ENCODE results near the gene PARS2. TPM values are rescaled to one million over a fixed set of nuclear protein-coding genes. Genes with fewer than 3 reads are reported as not detected.

PARS2 gene
- total RNA-seq, 1 experiment from 2014 or later: 3.5 TPM

DNA sequence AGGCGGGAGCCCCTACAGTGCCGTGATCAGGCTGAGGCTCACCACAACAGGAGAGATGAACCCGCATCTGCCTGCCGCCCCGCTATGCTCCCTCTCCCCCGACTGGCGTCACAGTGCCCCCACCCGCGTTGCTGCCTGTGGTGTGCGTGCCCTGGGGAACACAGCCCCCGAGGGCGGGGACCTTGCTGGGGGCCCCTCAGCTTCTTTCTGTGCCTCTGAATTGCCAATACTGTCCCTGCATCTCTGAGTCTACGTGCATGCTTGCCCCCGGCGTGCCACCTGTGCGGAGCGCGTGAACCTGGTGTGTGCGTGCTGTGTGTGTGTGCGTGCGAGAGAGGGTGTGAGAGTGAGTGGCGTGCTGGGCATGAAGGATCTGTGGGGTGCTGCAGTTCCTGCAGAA lies 10.3 kb downstream of the PARS2 start:
- H3K36me3 ChIP-seq (ENCODE audit: low read depth, low read length): no peaks in the 10 kb centered on the region
- TF ChIP-seq EZH2 (IDR thresholded peaks at IDR 0.05; ENCODE audit: low read length, unreplicated experiment) (no peak), EZH2phosphoT487 (IDR thresholded peaks at IDR 0.05; ENCODE audit: borderline replicate concordance, low read length) (no peak)
- TF ChIP-seq, protein P1, sequence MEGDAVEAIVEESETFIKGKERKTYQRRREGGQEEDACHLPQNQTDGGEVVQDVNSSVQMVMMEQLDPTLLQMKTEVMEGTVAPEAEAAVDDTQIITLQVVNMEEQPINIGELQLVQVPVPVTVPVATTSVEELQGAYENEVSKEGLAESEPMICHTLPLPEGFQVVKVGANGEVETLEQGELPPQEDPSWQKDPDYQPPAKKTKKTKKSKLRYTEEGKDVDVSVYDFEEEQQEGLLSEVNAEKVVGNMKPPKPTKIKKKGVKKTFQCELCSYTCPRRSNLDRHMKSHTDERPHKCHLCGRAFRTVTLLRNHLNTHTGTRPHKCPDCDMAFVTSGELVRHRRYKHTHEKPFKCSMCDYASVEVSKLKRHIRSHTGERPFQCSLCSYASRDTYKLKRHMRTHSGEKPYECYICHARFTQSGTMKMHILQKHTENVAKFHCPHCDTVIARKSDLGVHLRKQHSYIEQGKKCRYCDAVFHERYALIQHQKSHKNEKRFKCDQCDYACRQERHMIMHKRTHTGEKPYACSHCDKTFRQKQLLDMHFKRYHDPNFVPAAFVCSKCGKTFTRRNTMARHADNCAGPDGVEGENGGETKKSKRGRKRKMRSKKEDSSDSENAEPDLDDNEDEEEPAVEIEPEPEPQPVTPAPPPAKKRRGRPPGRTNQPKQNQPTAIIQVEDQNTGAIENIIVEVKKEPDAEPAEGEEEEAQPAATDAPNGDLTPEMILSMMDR (conservative IDR thresholded peaks at IDR 0.05; ENCODE audit: low read depth, low read length): no peak

GRCh38 chr1:54751426-54751825 lies 12.9 kb downstream of the PARS2 start:
- H3K9me2 ChIP-seq (replicated peaks; ENCODE audit: low read length): no peaks in the 10 kb centered on the region
- H3K4me2 ChIP-seq (ENCODE audit: low read length): no peak overlapping the region
- H3K79me2 ChIP-seq (ENCODE audit: low read length): no peaks in the 10 kb centered on the region
- H3K9ac ChIP-seq (ENCODE audit: low read length): no peak overlapping the region
- intact Hi-C loops (cut with micrococcal nuclease): no loop called here
- POLR2A ChIA-PET (ENCODE audit: unreplicated experiment): no interaction called here
- no peak overlapping the region for H3K27ac ChIP-seq (ENCODE audit: low read length)
- no peak overlapping the region for H3K4me3 ChIP-seq (ENCODE audit: low read length)
- no peak for DNase-seq
- TF ChIP-seq, protein P1 (conservative IDR thresholded peaks at IDR 0.05; ENCODE audit: low read depth, low read length): no peak
- TF ChIP-seq EZH2phosphoT487 (IDR thresholded peaks at IDR 0.05; ENCODE audit: borderline replicate concordance, low read length): no peak
- TF ChIP-seq EZH2 (IDR thresholded peaks at IDR 0.05; ENCODE audit: low read length, unreplicated experiment): no peak
- no peaks in the 10 kb centered on the region for H3K9me3 ChIP-seq (ENCODE audit: low read length)
- no peak overlapping the region for H2AFZ ChIP-seq (ENCODE audit: low read length)
- CTCF ChIA-PET: no interaction called here
- no peaks in the 10 kb centered on the region for H4K20me1 ChIP-seq (ENCODE audit: low read length)
- H3F3A ChIP-seq (ENCODE audit: low read length, unreplicated experiment): no peaks in the 10 kb centered on the region
- H3K27me3 ChIP-seq (ENCODE audit: low read length): no peaks in the 10 kb centered on the region
- H3K36me3 ChIP-seq (ENCODE audit: low read depth, low read length): no peaks in the 10 kb centered on the region
- H3K4me1 ChIP-seq (ENCODE audit: insufficient read depth, low read length): no peaks in the 10 kb centered on the region
- no TSS peak for BruUV-seq (replicated peaks)
- ATAC-seq: no peak

More for the DNA sequence above, 10.3 kb downstream of the PARS2 start:
- ATAC-seq: no peak
- Histone ChIP-seq H3K9me3 (ENCODE audit: low read length) (no peaks in the 10 kb centered on the region), H3K27ac (ENCODE audit: low read length) (no peak overlapping the region), H2AFZ (ENCODE audit: low read length) (no peak overlapping the region), H4K20me1 (ENCODE audit: low read length) (no peaks in the 10 kb centered on the region), H3K27me3 (ENCODE audit: low read length) (no peaks in the 10 kb centered on the region), H3K9ac (ENCODE audit: low read length) (no peak overlapping the region), H3F3A (ENCODE audit: low read length, unreplicated experiment) (no peaks in the 10 kb centered on the region), H3K4me2 (ENCODE audit: low read length) (no peak overlapping the region), H3K4me1 (ENCODE audit: insufficient read depth, low read length) (no peaks in the 10 kb centered on the region), H3K9me2 (replicated peaks; ENCODE audit: low read length) (no peaks in the 10 kb centered on the region), H3K79me2 (ENCODE audit: low read length) (no peaks in the 10 kb centered on the region), H3K4me3 (ENCODE audit: low read length) (no peak overlapping the region)
- CTCF ChIA-PET: no interaction called here
- intact Hi-C loops (cut with micrococcal nuclease): no loop called here
- POLR2A ChIA-PET (ENCODE audit: unreplicated experiment): no interaction called here
- BruUV-seq (replicated peaks): no TSS peak
- DNase-seq: no peak

- no peaks in the 10 kb centered on the region for H3K9me3 ChIP-seq (ENCODE audit: low read length)
- TF ChIP-seq EZH2 (IDR thresholded peaks at IDR 0.05; ENCODE audit: low read length, unreplicated experiment): no peak
- TF ChIP-seq, protein P1 (conservative IDR thresholded peaks at IDR 0.05; ENCODE audit: low read depth, low read length): no peak
- TF ChIP-seq EZH2phosphoT487 (IDR thresholded peaks at IDR 0.05; ENCODE audit: borderline replicate concordance, low read length): no peak
- no peaks in the 10 kb centered on the region for H4K20me1 ChIP-seq (ENCODE audit: low read length)
- no peaks in the 10 kb centered on the region for H3K27me3 ChIP-seq (ENCODE audit: low read length)
- no peak overlapping the region for H3K27ac ChIP-seq (ENCODE audit: low read length)
- no peak overlapping the region for H2AFZ ChIP-seq (ENCODE audit: low read length)
- ATAC-seq (no peak), DNase-seq (no peak)
- H3K4me1 ChIP-seq (ENCODE audit: insufficient read depth, low read length): no peaks in the 10 kb centered on the region
- no peaks in the 10 kb centered on the region for H3K79me2 ChIP-seq (ENCODE audit: low read length)
- H3K9ac ChIP-seq (ENCODE audit: low read length): no peak overlapping the region
- H3K36me3 ChIP-seq (ENCODE audit: low read depth, low read length): no peaks in the 10 kb centered on the region
- no peak overlapping the region for H3K4me3 ChIP-seq (ENCODE audit: low read length)
- no peaks in the 10 kb centered on the region for H3K9me2 ChIP-seq (replicated peaks; ENCODE audit: low read length)
- BruUV-seq (replicated peaks): no TSS peak
- intact Hi-C loops (cut with micrococcal nuclease): no loop called here
- ChIA-PET POLR2A (ENCODE audit: unreplicated experiment) (no interaction called here), CTCF (no interaction called here)
- no peak overlapping the region for H3K4me2 ChIP-seq (ENCODE audit: low read length)
- no peaks in the 10 kb centered on the region for H3F3A ChIP-seq (ENCODE audit: low read length, unreplicated experiment)
Observed at GRCh38 chr1:54750596-54750995, 13.7 kb downstream of the PARS2 start.

Data from PC-3 (cell line).